A673 (cell line): ENCODE measurements around the gene SLC25A36.

Source experiments
- CTCF ChIP-seq: fragments of 300-800, 200-600 bp; sonication (generic); conservative IDR thresholded peaks from 2 replicates; pipeline ENCODE4 v1.5.1; 2017; ENCODE audit warnings: low read depth, mild to moderate bottlenecking, antibody characterized with exemption, low read length, moderate library complexity, mixed read lengths
- EZH2 ChIP-seq: fragments of 200-600 bp; sonication (generic); IDR thresholded peaks from 2 replicates; pipeline ENCODE4 v1.6.1; 2017; ENCODE audit warnings: borderline replicate concordance, low read depth, mild to moderate bottlenecking, mixed read lengths, antibody characterized with exemption, low read length; ENCODE audit not compliant: poor library complexity, severe bottlenecking

GRCh38 chr3:140910860-140911259, 30.8 kb upstream of the SLC25A36 start:
- TF ChIP-seq EZH2 = no peak
- TF ChIP-seq CTCF = peak; percentile 43; the same call in 1 of the 2 replicates
